ENCODE data around the gene FGF22. TPM values are rescaled to one million over a fixed set of nuclear protein-coding genes. Genes with fewer than 3 reads are reported as not detected.

FGF22 gene
- total and polyA plus RNA-seq, 2 experiments from 2014 or later: 0.70 TPM; not detected in 1

DNA sequence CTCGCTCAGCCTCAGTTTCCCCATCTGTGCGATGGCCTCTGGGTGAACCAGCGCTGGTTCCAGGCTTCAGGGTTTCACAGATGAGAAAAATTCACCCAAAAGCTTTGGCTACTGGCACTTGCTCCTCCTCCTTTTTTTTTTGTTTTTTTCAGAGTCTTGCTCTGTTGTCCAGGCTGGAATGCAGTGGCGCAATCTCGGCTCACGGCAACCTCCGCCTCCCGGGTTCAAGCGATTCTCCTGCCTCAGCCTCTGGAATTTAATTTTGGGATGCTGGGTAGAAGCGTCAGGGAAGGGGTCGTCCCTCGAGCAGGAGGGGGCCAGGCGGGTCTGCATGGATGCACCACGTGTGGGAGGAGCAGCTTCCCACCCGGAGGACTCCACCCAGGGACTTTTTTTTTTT, 48.5 kb downstream of the FGF22 start:
- Histone ChIP-seq H3K27me3 (no peaks in the 10 kb centered on the region), H2AFZ (no peak overlapping the region), H3K9me2 (replicated peaks; ENCODE audit: insufficient read depth) (no peaks in the 10 kb centered on the region), H3K27ac (no peak overlapping the region), H4K20me1 (ENCODE audit: insufficient read depth, poor library complexity, severe bottlenecking) (no peaks in the 10 kb centered on the region), H3K4me1 (ENCODE audit: insufficient read depth) (no peaks in the 10 kb centered on the region), H3K79me2 (no peaks in the 10 kb centered on the region), H3K36me3 (replicated peaks; ENCODE audit: insufficient read depth, low read depth) (no peaks in the 10 kb centered on the region), H3K4me3 (no peak overlapping the region), H3K4me2 (no peak overlapping the region), H3K9me3 (ENCODE audit: low read depth) (no peaks in the 10 kb centered on the region)
- no peak for TF ChIP-seq CTCF (IDR thresholded peaks at IDR 0.05; ENCODE audit: poor library complexity)
- TF ChIP-seq EZH2phosphoT487 (IDR thresholded peaks at IDR 0.05; ENCODE audit: low read depth, severe bottlenecking, unreplicated experiment): no peak
- no peak for TF ChIP-seq EZH2 (IDR thresholded peaks at IDR 0.05; ENCODE audit: borderline replicate concordance)
- 76% methylated on average over 15 of the region's 15 CpGs for WGBS (ENCODE audit: low lambda C conversion rate, missing lambda C conversion rate)
- no peak for DNase-seq (ENCODE audit: low spot score)

DNA sequence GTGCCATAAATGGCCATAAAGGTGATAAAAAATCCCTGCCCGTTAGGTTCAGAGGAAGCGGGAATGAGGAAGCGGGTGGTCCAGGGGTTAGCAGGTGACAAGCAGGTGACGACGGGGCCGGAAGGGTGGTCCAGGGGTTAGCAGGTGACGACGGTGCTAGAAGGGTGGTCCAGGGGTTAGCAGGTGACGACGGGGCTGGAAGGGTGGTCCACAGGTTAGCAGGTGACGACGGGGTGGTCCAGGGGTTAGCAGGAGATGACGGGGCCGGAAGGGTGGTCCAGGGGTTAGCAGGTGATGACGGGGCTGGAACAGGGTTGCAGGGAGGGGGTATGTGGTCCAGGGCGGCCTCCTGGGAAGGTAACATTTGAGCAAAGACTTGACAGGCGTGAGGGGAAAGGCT, 49.3 kb downstream of the FGF22 start:
- Histone ChIP-seq H3K27ac (no peak overlapping the region), H3K4me1 (ENCODE audit: insufficient read depth) (no peaks in the 10 kb centered on the region), H3K9me3 (ENCODE audit: low read depth) (no peaks in the 10 kb centered on the region), H3K36me3 (replicated peaks; ENCODE audit: insufficient read depth, low read depth) (no peaks in the 10 kb centered on the region), H3K9me2 (replicated peaks; ENCODE audit: insufficient read depth) (no peaks in the 10 kb centered on the region), H3K27me3 (no peaks in the 10 kb centered on the region), H3K79me2 (no peaks in the 10 kb centered on the region), H3K4me2 (no peak overlapping the region), H4K20me1 (ENCODE audit: insufficient read depth, poor library complexity, severe bottlenecking) (no peaks in the 10 kb centered on the region), H3K4me3 (no peak overlapping the region), H2AFZ (no peak overlapping the region)
- WGBS (ENCODE audit: low lambda C conversion rate, missing lambda C conversion rate): 91% methylated on average over 13 of the region's 17 CpGs
- TF ChIP-seq CTCF (IDR thresholded peaks at IDR 0.05; ENCODE audit: poor library complexity): no peak
- no peak for TF ChIP-seq EZH2phosphoT487 (IDR thresholded peaks at IDR 0.05; ENCODE audit: low read depth, severe bottlenecking, unreplicated experiment)
- TF ChIP-seq EZH2 (IDR thresholded peaks at IDR 0.05; ENCODE audit: borderline replicate concordance): no peak
- DNase-seq (ENCODE audit: low spot score): no peak

- Histone ChIP-seq H3K4me3 (no peak overlapping the region), H3K4me1 (ENCODE audit: insufficient read depth) (no peaks in the 10 kb centered on the region), H3K36me3 (replicated peaks; ENCODE audit: insufficient read depth, low read depth) (no peaks in the 10 kb centered on the region), H3K9me2 (replicated peaks; ENCODE audit: insufficient read depth) (no peaks in the 10 kb centered on the region), H3K27me3 (no peaks in the 10 kb centered on the region), H4K20me1 (ENCODE audit: insufficient read depth, poor library complexity, severe bottlenecking) (no peaks in the 10 kb centered on the region), H3K9me3 (ENCODE audit: low read depth) (no peaks in the 10 kb centered on the region), H3K79me2 (no peaks in the 10 kb centered on the region), H3K27ac (no peak overlapping the region), H2AFZ (no peak overlapping the region), H3K4me2 (no peak overlapping the region)
- 81% methylated on average over 18 of the region's 18 CpGs for WGBS (ENCODE audit: low lambda C conversion rate, missing lambda C conversion rate)
- no peak for TF ChIP-seq EZH2phosphoT487 (IDR thresholded peaks at IDR 0.05; ENCODE audit: low read depth, severe bottlenecking, unreplicated experiment)
- no peak for TF ChIP-seq CTCF (IDR thresholded peaks at IDR 0.05; ENCODE audit: poor library complexity)
- TF ChIP-seq EZH2 (IDR thresholded peaks at IDR 0.05; ENCODE audit: borderline replicate concordance): no peak
- no peak for DNase-seq (ENCODE audit: low spot score)
These were observed 50.5 kb downstream of the FGF22 start for GRCh38 chr19:690203-690602.

Other genes with a start within 250 kb of the FGF22 start
- gene C2CD4C, start 230.7 kb upstream of the FGF22 start, total RNA-seq: 1.9 and 3.4 TPM in 2 replicates
- gene C2CD4C, start 230.7 kb upstream of the FGF22 start, polyA plus RNA-seq: 2.7 and 4.6 TPM in 2 replicates
- 50.3 and 50.8 TPM in 2 replicates for gene SHC2, start 178.8 kb upstream of the FGF22 start, total RNA-seq
- gene SHC2, start 178.8 kb upstream of the FGF22 start, polyA plus RNA-seq: 111 and 127 TPM in 2 replicates
- 1.2 and 4.0 TPM in 2 replicates for gene MADCAM1, start 143.4 kb upstream of the FGF22 start, total RNA-seq
- 1.8 and 2.9 TPM in 2 replicates for gene MADCAM1, start 143.4 kb upstream of the FGF22 start, polyA plus RNA-seq
- 35.8 and 44.9 TPM in 2 replicates for gene TPGS1, start 132.4 kb upstream of the FGF22 start, total RNA-seq
- gene TPGS1, start 132.4 kb upstream of the FGF22 start, polyA plus RNA-seq: 61.0 and 69.0 TPM in 2 replicates
- gene CDC34, start 108.1 kb upstream of the FGF22 start, total RNA-seq: 89.9 and 105 TPM in 2 replicates
- gene CDC34, start 108.1 kb upstream of the FGF22 start, polyA plus RNA-seq: 196 and 197 TPM in 2 replicates
- gene GZMM, start 95.8 kb upstream of the FGF22 start, total RNA-seq: not detected in 2 replicates
- not detected in 2 replicates for gene GZMM, start 95.8 kb upstream of the FGF22 start, polyA plus RNA-seq
- 509 and 545 TPM in 2 replicates for gene BSG, start 67.3 kb upstream of the FGF22 start, total RNA-seq
- gene BSG, start 67.3 kb upstream of the FGF22 start, polyA plus RNA-seq: 1,282 and 1,292 TPM in 2 replicates
- 0.30 and 0.44 TPM in 2 replicates for gene HCN2, start 50.0 kb upstream of the FGF22 start, total RNA-seq
- gene HCN2, start 50.0 kb upstream of the FGF22 start, polyA plus RNA-seq: 0.16 and 0.21 TPM in 2 replicates
- 38.7 and 41.9 TPM in 2 replicates for gene POLRMT, start 6.3 kb upstream of the FGF22 start, total RNA-seq
- gene POLRMT, start 6.3 kb upstream of the FGF22 start, polyA plus RNA-seq: 59.5 and 60.7 TPM in 2 replicates
- 42.7 and 43.9 TPM in 2 replicates for gene RNF126, start 23.3 kb downstream of the FGF22 start, total RNA-seq
- 84.7 and 89.6 TPM in 2 replicates for gene RNF126, start 23.3 kb downstream of the FGF22 start, polyA plus RNA-seq
- gene FSTL3, start 36.5 kb downstream of the FGF22 start, total RNA-seq: 106 and 131 TPM in 2 replicates
- 171 and 209 TPM in 2 replicates for gene FSTL3, start 36.5 kb downstream of the FGF22 start, polyA plus RNA-seq
- 0.16 and 2.4 TPM in 2 replicates for gene PRSS57, start 55.6 kb downstream of the FGF22 start, total RNA-seq
- gene PRSS57, start 55.6 kb downstream of the FGF22 start, polyA plus RNA-seq: 1.2 TPM in 1 of 2 replicates, not detected in the other
- 27.2 and 34.9 TPM in 2 replicates for gene PALM, start 69.1 kb downstream of the FGF22 start, total RNA-seq
- 22.1 and 23.0 TPM in 2 replicates for gene PALM, start 69.1 kb downstream of the FGF22 start, polyA plus RNA-seq
- 35.7 and 43.7 TPM in 2 replicates for gene MISP, start 111.2 kb downstream of the FGF22 start, total RNA-seq
- 38.4 and 50.9 TPM in 2 replicates for gene MISP, start 111.2 kb downstream of the FGF22 start, polyA plus RNA-seq
- gene PTBP1, start 157.6 kb downstream of the FGF22 start, total RNA-seq: 144 and 178 TPM in 2 replicates
- gene PTBP1, start 157.6 kb downstream of the FGF22 start, polyA plus RNA-seq: 204 and 219 TPM in 2 replicates
- gene PLPPR3, start 182.1 kb downstream of the FGF22 start, total RNA-seq: 7.6 and 11.1 TPM in 2 replicates
- 11.4 and 11.7 TPM in 2 replicates for gene PLPPR3, start 182.1 kb downstream of the FGF22 start, polyA plus RNA-seq
- not detected in 2 replicates for gene AZU1, start 188.0 kb downstream of the FGF22 start, total RNA-seq
- 0.94 TPM in 1 of 2 replicates, not detected in the other for gene AZU1, start 188.0 kb downstream of the FGF22 start, polyA plus RNA-seq
- gene PRTN3, start 201.1 kb downstream of the FGF22 start, total RNA-seq: not detected in 2 replicates
- not detected in 2 replicates for gene PRTN3, start 201.1 kb downstream of the FGF22 start, polyA plus RNA-seq
- gene ELANE, start 212.4 kb downstream of the FGF22 start, total RNA-seq: 0.83 and 1.2 TPM in 2 replicates
- 0.81 and 3.0 TPM in 2 replicates for gene ELANE, start 212.4 kb downstream of the FGF22 start, polyA plus RNA-seq
- gene CFD, start 219.8 kb downstream of the FGF22 start, total RNA-seq: 3.3 and 9.0 TPM in 2 replicates
- 8.2 and 11.2 TPM in 2 replicates for gene CFD, start 219.8 kb downstream of the FGF22 start, polyA plus RNA-seq